Measurements from ENCODE around the gene SF3B2. TPM values are rescaled to one million over a fixed set of nuclear protein-coding genes. Genes with fewer than 3 reads are reported as not detected.
"Not testable (repeated sequence)": the region's sequence is repeated elsewhere in the genome, so short reads cannot be mapped to it uniquely, and the experiment has no call there.

SF3B2 gene
- total RNA-seq, 1 experiment from 2014 or later = 210 TPM

DNA sequence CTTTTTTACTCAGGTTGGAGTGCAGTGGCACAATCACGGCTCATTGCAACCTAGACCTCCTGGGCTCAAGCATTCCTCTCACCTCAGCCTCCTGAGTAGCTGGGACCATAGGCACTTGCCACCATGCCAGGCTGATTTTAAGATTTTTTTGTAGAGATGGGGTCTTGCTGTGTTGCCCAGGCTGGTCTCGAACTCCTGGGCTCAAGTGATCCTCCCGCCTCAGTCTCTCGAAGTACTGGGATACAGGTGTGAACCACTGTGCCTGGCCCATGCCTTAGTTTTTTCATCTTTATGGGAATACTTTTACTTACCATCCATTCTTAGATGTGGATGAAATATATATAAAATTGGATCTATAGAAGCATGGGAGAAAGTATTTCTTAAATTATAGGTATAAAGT lies 23.1 kb downstream of the SF3B2 start:
- DNase-seq (ENCODE audit: low spot score) = no peak

DNA sequence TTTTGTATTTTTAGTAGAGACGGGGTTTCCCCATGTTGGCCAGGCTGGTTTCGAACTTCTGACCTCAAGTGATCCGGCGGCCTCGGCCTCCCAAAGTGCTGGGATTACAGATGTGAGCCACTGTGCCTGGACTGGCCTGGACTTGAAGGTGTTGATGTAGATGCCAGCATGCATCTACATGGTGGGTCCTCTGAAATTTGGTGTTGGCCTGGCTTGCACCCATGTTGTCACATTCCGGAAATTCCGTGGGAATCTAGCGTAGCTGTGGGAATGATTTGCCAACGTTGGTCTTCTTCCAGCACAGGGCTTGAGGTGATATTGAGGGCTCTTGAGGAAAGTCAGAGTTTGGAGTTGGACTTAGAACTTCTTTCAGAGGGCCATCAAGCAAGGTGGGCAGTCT lies 24.4 kb downstream of the SF3B2 start:
- DNase-seq (ENCODE audit: low spot score) = no peak

DNA sequence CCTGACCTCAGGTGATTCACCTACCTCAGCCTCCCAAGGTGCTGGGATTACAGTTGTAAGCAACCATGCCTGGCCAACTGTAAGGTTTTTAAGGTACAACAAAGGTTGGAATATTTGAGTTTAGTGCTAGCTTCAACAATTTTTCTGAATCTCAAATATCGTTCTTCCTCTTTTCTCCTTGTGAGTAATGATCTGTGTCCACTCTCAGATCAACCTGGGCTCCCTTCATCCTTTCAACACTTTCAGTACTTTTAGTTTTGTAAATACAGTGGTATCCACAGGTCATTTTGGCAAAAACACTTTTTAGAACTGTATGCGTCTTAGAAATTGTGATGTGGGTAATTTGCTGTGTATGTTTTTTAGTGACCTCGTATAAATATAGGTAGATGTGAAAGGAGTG lies 25.8 kb downstream of the SF3B2 start:
- no peak for DNase-seq (ENCODE audit: low spot score)

DNA sequence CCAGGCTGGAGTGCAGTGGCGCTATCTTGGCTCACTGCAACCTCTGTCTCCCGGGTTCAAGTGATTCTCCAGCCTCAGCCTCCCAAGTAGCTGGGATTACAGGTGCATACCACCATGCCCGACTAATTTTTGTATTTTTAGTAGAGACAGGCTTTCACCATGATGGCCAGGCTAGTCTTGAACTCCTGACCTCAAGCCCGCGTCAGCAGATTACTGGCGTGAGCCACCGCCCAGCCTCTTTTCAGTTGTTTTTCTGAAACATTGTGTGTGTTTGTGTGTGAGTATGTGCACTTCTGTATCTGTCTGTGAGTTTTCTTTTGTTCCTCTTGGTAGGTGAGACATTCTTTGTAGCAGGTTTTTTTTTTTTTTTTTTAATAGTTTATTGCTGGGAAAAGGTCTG lies 26.8 kb downstream of the SF3B2 start:
- not testable (repeated sequence) for DNase-seq (ENCODE audit: low spot score)

DNA sequence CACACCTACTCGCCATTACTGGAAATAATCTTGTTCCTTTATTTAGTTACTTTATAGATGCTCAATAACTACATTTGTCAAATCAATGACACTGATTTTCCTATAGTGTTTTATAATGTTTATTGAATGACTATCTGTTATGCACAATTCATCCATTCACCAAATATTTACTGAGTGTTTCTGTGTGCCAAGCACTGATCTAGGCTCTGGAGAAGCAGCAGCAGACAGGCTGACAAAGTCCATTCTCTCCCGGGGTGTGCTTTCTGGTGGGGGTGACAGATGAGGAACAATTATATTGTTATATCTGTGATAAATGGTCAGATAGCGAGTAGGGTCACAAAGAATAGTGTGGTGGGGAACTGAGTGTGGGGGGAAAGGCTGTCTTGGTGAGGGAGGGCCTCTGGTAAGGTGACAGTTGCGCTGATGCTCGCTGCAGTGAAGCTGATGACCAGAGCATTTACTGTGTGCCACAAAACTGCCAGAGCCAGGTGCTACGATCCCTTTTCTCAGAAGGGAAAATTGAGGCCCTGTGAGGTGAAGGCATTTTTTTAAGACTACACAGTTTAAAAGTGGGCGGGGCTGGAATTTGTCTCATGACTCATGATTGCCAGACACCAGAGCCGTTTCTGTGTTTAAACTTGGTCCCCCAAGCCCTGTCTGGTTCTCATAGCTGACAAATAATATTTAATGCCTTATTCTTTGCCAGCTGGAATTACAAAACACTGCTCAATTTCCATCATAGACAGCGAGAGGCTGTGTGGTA lies 28.1 kb downstream of the SF3B2 start:
- peak; percentile 34 for DNase-seq (ENCODE audit: low spot score)

DNA sequence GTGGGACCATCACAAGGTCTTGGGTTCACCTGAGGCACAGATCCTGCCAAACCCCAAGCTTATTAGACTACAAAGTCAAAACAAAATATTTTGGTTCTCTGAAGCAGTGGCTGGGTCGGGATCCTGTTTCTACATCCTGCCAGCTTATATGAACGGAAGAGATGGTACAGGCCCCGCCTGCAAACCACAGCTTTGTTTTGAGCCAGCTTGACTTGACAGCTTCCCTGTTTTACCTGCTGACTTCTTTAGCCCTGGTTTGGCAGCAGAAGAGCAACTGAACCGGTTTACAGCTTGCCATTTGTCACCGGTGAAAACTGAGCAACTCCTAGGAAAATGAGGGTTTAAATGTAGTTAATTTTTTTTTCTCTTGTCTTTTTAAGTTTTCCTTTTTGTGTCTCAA lies 29.3 kb downstream of the SF3B2 start:
- DNase-seq (ENCODE audit: low spot score) = peak; percentile 86

DNA sequence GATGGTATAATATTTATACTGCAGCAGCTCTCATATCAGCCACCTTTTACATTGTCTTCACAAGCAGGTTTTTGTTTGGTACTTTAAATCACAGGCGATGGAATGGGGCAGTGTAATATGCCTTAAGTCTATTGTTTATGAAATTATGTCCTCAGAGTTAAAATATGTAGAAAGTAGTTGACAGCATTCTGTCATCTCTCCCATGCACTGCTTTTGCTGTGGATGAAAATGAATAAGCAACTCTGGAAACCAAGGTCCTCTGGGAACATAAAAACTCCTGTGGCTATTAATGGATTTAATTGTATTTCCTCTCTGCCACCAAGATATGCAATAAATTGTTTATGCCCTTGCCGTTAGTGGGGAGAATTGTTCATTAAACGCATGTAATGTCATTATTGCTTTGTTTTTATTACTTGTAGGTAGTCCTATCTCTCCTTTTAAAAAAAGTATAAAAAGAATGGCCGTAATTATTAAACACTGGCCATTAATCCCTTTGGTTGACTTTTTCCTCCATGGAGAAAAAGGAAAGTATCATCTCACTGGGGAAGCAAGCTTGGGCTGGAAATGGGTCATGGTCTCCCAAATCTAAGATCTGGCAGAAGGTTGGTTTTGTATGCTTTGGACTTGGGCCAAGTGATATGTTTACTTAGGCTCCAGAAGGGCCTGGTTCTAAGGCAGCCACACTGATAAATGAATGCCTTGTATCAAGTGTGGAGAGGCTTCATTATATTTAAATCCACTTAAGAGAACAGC lies 31.0 kb downstream of the SF3B2 start:
- peak; percentile 75 for DNase-seq (ENCODE audit: low spot score)

DNA sequence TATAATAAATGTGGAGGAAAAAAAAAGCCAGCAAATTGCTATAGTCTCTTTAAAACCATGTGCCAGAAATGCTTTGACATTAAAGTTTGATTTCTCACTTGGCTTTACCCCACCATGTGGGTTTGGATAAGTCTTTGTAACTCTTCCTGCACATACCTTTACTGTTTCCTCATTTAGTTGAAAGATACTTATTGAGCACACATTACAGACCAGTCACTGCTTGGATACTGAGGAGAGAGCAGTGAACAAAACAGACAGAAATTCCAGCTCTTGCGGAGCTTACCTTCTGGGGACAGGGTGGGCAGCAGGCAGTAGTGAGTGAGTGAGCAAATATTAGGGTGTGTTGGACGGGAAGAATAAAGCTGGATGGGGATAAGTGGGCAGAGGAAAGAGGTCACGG lies 31.6 kb downstream of the SF3B2 start:
- DNase-seq (ENCODE audit: low spot score) = no peak

DNA sequence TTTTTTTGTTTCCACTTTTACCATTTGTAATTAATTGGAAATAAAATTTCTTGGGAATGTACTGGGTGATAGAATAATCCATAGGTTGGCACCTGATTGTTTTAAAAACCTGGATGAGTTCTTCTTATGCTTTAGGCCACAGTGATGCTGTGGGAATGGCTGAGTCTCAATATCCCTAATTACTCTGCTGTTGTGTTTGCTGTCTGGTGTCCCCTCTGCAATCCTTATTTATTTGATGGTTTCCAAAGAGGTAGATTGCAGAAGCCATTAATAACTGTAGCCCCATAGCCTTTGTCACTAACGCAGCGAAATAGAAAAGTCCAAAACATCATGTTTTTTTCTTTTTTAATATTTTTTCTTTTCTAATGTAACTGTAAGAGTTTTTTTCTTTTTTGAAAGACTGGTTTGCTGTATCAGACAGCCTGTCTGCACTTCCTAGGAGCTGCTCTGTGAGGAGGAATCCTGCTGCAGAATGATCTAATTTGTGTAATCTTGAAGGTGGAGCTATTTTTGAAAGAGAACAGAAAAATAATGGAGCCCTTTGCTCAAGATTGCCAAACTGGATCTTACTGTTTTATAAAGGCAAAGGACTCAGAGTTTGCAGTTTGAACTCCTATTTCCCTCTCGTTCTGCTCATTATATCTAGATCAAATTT lies 32.8 kb downstream of the SF3B2 start:
- no peak for DNase-seq (ENCODE audit: low spot score)

DNA sequence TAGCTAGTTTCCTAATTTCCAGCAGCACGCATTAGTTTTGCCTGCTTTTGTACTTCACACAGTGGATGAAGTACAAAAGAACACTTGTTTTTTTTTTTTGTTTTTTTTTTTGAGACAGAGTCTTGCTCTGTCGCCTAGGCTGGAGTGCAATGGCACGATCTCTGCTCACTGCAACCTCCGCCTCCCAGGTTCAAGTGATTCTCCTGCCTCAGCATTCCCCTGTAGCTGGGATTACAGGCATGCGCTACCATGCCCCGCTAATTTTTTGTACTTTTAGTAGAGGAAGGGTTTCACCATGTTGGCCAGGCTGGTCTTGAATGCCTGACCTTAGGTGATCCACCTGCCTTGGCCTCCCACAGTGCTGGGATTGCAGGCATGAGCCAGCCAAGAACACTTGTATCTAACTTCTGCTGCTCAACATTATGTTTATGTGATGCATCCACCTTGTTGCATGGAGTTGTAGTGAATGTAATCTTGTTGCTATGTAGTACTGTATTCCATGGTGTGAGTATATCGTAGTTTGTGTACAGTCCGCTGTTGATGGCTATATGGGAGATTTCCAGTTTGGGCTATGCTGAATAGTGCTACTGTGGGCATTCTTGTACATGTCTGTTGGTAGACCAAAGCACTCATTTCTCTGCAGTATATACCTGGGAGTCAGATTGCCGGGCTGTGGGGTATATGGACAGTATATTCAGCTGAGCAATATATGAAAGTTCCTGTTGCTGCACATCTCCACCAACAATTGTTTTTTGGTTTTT lies 35.2 kb downstream of the SF3B2 start:
- no peak for DNase-seq (ENCODE audit: low spot score)

DNA sequence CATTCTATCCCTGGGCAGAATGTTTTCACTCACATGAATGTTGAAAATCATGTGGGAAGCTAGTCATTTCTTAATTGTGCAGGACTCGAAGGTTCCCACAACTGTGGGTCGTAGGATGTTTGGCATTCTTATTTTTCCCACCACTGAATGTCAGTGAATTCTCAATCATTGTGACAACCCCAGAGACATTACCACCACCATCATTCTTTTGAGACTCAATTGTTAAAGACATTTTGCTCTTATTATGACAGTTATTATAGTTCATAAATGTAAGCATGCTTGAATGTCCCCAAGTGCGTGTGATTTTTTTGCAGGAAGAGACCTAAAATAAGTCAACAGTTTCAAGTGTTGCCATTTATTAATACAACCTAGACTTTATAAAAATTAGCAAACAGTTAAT lies 36.9 kb downstream of the SF3B2 start:
- DNase-seq (ENCODE audit: low spot score) = no peak

DNA sequence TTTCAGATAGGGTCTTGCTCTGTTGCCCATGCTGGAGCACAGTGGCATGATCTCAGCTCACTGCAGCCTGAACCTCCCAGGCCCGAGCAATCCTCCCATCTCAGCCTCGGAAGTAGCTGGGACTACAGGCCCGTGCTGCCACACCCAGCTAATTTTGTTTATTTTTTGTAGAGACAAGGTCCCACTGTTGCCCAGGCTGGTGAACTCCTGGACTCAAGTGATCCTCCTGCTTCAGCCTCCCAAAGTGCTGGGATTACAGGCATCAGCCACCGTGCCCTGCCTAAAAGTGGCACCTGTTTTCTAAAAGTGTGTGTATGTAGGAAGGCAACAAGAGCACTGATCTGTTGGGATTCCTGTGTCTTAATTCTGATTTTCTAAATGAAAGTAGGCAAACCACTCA lies 38.1 kb downstream of the SF3B2 start:
- DNase-seq (ENCODE audit: low spot score) = no peak

DNA sequence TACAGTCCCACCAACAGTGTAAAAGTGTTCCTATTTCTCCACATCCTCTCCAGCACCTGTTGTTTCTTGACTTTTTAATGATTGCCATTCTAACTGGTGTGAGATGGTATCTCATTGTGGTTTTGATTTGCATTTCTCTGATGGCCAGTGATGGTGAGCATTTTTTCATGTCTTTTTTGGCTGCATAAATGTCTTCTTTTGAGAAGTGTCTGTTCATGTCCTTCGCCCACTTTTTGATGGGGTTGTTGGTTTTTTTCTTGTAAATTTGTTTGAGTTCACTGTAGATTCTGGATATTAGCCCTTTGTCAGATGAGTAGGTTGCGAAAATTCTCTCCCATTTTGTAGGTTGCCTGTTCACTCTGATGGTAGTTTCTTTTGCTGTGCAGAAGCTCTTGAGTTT lies 40.0 kb downstream of the SF3B2 start:
- not testable (repeated sequence) for DNase-seq (ENCODE audit: low spot score)

DNA sequence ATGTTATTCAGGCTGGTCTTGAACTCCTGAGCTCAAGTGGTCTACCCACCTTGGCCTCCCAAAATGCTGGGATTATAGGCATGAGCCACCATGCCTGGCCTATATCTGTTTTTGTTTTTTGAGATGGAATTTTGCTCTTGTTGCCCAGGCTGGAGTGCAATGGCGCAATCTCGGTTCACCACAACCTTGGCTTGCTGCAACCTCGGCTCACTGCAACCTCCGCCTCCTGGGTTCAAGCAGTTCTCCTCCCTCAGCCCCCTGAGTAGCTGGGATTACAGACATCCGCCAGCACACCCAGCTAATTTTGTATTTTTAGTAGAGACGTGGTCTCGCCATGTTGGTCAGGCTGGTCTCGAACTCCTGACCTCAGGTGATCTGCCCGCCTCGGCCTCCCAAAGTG lies 47.6 kb downstream of the SF3B2 start:
- DNase-seq (ENCODE audit: low spot score) = not testable (repeated sequence)

DNA sequence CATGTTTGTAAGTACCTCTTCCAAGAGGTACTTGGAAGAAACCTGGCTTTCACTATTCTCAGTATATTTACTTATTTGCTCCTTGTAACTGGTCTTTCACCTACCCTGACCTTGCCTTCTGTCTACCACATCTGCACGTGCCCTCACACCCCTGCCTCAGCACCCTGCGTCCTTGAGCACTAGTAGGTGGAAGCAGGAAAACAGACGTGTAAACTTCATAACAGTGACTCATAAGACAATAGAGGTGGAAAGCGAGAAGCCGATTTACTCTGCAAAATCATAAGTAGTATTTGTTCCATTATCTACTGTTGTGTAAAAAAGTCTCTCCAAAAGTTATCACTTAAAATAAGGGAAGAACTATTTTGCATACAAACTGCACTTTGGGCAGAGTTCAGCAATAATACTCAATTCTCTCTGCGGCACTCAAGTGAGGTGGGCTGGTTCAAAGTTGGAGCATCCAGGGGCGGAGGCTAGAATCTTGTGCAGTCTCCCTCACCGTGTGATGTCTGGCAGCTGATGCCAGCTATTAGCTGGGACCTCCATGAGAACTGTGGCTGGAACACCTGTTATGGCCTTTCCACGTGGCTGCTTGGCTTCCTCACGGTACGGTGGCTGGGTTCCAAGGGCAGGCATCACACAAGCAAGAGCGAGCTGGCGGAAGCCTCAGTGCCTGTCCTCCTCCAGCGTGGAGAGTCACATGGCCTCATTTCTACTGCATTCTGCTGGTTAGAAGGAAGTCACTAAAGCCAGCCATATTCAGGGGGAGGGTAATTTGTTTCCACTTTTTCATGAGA lies 48.3 kb downstream of the SF3B2 start:
- peak; percentile 55 for DNase-seq (ENCODE audit: low spot score)

DNA sequence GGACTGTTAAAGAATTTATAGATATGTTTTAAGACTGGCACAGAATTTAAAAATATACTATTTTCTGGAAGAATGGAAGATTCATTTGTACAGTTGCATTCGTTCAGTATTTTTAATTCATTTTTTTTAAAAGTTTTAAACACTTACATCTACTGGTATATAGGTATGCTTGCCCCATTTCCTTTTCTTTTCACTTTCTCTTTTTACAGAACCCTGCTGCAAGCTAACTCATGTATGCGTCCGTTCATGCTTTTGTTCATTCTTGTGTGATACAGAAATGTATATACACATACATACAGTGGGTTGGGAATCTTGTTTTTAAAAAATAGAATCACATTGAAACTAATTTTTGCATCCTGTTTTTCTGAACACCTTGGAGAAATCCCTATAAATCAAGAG lies 48.9 kb downstream of the SF3B2 start:
- no peak for DNase-seq (ENCODE audit: low spot score)

DNA sequence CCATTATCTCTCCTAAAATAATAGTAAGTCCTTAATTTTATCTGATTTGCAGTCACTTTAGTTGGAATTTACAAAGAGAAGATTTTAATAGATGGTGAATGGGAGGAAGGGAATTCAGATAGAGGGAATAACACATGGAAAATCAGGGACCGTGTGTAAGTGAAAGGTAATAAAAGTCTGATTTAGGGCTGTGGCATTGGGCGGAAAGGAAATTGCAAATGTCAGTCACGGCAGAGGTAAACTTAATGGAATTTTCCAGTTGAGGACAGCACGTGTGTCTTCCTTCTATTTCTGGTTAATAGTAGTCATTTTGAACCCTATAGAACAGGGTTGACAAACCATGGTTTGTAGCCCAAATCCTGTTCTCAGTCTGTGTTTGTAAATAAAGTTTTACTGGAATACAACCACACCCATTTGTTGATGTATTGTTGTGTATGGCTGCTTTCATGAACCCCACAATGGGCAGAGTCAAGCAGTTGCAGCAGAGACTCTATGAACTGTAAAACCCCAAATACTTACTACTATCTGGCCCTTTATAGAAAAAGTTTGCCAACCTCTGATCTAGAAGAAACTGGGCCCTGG lies 52.0 kb downstream of the SF3B2 start:
- no peak for DNase-seq (ENCODE audit: low spot score)

DNA sequence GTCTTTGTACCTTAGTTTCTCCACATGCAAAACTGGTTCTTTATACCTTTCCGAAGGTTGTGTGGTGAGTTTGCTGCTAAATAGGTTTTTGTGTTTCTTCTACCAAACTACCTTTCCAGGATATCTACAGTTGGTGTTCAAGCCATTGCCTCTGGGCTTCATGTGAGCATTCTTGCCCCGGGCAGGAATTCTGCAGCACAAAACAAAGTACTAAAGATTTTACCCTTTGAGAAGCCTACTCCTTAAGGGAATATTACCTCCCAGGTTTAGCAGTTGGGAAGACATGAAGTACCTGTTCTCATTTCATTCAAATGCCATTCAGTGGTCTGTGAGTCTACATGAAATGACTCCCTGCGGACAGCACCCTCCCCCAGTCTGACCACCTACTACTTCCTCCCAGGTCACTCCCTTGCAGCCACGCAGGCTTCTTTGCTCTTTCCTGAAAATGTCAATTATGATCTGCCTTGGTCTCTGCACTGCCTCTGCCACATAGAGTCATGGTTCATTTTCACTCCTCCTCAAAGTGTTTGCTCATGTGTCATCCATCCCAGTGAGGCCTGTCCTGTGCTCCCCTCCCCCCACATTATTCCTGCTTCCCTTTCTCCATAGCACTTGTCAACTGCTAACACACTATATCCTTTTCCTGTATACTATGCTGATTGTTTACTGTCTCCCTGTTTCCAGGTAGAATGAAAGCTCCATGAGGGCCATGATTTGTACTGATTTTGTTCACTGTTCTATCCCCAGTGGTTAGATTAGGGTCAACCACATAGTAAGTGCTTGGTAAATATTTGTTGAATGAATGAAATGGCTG lies 54.8 kb downstream of the SF3B2 start:
- no peak for DNase-seq (ENCODE audit: low spot score)

DNA sequence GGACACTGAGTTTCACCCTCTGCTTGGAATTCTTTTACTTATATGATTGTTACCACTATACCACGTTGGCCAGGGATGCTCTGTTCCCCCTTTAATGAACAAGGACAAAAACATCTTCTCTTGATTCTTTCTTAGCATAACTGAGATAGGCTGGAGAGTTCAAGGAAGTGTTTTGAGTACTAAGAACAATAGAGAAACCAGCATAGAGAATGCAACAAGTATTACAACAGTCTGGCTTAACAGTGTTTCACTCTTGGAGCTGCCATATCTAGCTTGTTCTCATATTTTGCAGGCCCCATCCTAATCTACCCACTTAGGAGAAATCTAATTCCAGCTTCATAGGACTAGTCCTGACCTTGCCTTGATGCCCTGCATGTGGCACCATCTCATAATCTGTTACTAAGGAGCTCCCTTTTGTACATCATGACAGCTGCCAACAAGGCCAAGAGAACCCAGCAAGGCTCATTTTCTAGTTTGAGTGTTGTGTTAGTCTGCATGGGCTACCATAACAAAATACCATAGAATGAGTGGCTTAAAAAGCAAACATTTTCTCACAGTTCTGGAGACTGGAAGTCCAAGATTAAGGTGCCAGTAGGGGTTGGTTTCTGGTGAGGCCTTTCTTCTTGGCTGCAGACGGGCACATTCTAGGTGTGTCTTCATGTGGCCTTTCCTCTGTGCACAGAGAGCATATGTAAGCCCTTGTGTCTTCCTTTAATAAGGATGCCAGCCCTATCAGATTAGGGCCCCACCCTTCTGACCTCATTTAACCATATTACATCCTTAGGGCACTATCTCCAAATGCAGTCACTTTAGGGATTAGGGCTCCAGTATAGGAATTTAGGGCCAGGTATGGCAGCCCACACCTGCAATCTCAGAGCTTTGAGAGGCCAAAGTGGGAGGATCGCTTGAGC lies 55.7 kb downstream of the SF3B2 start:
- DNase-seq (ENCODE audit: low spot score) = no peak
